Activated naive CD8-positive, alpha-beta T cell treated with anti-CD3 and anti-CD28 coated beads, Interleukin-2, amount 50 U/mL, for 16 hours (primary cell): ENCODE results near the gene KATNAL2.

Experiments
- DNase-seq: peaks from one replicate; pipeline ENCODE4 v3.0.0-alpha.2; 2020; ENCODE audit warnings: low read depth, low spot score

The KATNAL2 gene

DNA sequence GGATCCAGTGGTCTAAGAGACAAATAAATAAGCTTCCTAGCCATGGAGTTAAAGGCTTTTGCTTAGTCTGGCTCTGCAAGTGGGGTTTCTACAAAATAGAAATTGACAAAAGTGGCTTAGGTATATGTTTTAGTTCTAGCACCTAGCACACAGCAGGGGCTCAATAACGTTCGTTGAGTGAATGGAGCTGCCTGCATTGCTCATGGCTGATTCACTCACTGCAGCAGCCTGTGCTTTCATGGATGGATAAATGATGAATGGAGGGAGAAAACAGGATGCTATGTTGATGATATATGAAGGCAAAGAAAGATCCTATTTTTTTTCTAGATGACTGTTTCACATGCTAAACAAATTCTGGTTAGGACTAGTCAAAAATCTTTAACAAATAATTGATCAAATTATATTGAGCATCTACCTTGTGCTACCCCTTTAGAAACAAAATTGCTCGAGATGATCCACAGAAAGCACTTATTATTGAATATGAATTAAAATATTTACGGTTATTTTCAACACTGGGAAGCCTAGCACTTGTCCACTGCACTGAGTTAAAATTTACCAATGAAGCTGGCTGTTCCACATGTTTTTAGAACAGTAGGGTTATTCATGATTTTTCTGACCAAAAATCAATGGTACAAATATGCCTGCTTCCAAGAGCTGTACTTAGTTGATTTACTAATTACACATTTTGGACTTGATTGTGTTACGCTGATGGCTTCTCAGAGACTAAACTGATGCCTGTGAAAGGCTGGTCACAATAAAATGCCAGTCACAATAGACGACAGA, 193.3 kb downstream of the KATNAL2 start:
- no peak for DNase-seq

DNA sequence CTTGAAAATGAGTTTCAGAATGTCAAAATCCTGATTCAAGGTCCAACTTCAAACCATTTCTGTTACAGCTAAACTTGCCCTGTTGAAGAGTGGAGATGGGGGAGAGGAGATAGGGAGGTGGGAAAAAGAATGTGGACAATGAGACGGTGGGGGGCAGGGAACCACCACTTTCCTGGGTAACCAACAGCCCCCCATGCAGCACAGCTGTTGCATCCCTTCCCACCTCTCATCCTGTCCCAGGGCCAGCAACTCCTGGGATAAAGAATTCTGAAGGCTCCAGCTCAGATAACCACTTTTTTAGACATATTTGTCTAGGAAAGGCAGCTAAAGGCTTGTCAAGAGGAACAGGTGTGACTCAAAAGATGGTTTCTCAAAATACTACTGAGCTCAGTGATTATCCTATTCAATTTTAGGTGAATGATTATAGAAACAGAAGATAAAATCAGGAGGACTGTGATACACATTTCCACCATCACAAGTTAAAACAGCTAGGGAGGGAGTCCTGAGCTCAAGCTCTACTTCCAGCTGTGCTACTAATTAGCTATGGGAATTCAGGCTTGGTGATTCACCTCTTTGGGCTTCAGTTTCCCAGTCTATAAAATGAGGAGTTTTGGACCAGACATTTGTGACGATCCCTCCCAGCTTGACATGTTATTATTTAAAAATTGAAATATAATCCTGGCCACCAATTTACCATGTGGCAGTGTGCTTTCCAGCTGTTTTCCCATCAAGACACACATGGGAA, 196.6 kb downstream of the KATNAL2 start:
- no peak for DNase-seq

DNA sequence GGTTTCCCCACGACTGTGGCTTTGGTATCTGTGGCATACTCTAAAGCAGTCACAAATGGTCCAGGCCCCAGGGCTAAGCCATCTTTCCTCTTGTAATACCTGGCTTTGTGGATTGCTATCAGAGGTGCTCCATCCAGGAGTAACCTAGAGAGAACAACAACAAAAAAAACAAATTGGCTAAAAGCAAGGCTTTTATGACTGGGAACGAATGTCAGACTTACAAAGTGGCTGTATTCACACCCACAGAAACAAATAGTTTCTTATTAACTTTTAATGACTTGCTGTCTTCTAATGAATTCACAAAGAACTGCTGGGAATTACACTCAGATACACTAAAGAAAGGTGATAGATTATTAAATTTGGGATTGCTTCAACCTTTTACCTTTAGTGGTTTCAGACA, 197.8 kb downstream of the KATNAL2 start:
- DNase-seq: no peak

DNA sequence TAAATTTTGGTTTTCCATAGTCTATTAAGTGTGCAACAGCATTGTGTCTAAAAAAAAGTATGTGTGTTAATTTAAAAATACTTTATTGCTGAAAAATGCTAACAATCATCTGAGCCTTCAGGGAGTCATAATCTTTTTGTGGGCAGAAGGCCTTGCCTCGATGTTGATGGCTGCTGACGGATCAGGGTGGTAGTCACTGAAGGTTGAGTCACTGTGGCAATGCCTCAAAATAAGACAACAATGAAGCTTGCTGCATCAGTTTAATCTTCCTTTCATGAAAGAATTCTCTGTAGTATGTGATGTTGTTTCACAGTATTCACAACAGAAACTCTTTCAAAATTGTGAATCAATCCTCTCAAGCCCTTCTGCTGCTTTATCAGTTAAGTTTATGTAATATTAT, 201.6 kb downstream of the KATNAL2 start:
- DNase-seq: no peak

DNA sequence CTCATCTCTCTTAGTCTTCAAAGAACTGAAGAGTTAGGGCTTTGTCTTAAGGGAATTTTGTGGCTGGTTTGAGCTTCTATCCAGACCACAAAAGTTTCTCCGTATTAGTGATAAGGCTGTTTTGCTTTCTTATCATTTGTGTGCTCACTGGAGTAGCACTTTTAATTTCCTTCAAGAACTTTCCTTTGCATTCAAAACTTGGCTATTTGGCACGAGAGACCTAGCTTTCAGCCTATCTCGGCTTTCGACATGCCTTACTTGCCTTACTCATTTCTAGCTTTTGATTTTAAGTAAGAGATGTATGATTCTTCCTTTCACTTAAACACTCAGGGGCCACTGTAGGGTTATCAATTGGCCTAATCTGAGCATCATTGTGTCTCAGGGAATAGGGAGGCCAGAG, 203.0 kb downstream of the KATNAL2 start:
- no peak for DNase-seq

DNA sequence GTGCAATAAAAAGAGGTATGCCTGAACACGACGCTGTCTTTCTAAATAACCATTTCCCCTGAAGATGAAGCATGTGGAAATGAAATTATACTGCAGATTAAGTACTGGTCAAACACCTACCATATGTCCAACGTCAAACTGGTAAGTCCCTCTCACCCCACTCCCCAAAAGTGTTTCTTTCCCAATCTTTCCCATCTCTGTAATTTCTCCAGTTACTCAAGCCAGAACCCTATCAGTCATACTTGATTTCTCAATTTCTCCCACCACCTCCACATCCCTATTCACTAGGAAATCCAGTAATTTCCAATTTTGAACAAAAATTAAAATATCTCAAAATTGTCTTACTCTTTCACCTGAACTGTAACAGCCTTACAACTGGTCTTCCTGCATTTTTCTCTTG, 203.7 kb downstream of the KATNAL2 start:
- no peak for DNase-seq

DNA sequence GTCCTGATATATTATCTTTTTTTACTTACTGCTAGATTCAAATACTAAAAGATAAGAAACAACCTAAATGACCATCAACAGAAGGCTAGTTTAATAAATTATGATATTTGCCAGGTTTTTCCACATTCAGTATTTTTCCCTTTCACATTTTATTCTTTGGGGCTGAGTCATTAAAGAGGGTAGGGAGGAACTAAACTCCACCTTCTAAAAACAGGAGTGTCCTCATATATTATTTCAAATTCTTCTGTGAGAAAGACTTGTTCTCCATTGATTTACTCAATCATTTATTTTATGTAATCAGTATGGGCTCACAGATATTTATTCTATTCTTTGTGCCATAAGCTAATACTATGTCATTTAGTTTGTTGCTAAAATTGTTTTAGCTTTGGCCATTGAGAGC, 223.9 kb downstream of the KATNAL2 start:
- no peak for DNase-seq

DNA sequence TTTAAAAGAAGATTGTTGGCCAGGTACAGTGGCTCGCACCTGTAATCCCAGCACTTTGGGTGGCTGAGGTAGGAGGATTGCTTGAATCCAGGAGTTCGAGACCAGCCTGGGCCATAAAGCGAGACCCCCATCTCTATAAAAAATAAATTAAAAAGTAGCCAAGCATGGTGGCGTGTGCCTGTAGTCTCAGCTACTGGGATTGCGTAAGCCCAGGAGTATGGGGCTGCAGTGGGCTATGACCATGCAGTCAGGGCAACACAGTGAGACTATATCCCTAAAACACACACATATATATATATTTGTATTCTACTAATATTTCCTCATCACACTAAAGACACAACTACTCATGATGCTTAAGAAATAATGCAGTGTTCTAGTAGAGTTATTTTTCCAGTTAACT, 225.8 kb downstream of the KATNAL2 start:
- DNase-seq: no peak

DNA sequence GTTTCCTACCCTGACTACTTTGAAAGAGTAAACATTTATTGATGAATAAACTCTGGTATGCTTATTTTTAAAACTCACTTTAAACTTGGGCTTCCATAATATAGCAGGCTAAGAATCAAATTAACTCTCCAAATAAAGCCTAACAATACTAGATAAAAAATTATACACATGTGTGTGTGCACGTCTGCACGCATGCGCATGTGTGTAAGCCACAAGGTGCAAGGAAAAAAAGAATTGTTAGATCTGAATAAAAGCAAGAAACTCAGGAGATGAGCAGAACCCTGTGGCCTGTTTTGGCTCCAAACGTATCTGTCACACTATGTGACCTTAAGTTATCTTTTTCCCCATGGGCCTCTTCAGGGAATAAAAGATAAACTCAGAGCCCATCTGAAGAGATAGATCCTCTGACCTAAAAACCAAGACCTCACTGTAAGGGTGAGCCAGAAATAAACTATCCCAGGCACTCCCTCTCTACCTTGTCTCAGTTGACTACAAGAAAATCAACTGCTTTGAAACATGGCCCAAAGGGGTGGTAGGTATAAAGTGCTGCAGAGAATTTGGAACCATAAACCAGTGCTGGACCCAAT, 226.6 kb downstream of the KATNAL2 start:
- no peak for DNase-seq

DNA sequence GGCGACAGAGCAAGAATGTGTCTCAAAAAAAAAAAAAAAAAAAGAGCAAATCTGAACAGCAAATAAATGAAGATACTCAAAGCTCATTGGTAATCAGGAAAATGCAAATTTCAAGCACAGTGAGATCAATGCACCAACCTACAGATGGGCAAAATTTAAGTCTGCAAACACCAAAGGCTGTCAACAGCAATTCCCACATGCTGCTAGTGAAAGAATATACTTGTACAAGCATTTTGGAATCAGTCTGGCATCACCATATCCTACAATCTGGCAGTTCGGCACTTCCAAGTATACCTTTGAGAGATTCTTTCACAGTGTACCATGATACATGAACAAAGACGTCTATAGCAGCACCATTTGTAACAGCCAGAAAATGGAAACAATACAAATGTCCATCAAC, 228.8 kb downstream of the KATNAL2 start:
- no peak for DNase-seq

DNA sequence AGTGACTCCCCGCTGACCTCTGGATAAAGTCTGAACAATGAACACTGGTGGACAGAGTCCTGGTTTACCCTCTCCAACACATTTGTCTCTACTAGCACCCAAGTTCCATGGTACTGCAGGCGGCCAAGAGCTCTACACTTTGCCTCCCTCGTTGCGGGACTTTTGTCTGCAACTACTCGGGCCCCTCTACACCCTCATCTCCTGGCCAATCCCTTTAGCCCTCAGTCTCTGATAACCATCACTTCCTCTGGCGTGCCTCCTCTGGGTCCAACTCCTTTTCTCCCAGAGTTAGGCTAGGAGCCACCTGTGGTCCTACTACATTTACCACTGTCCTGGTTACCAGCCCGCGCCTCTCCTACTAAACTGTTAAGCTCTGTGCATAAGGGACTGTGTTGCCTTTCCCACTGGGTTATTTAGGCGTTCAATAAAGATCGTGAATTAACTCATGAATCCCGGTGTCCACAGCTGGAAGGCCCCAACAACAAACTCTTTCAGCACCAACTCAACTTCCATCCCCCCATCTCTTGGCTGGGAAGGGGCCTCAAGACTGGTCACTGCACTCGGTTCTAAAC, 232.1 kb downstream of the KATNAL2 start:
- DNase-seq: no peak

DNA sequence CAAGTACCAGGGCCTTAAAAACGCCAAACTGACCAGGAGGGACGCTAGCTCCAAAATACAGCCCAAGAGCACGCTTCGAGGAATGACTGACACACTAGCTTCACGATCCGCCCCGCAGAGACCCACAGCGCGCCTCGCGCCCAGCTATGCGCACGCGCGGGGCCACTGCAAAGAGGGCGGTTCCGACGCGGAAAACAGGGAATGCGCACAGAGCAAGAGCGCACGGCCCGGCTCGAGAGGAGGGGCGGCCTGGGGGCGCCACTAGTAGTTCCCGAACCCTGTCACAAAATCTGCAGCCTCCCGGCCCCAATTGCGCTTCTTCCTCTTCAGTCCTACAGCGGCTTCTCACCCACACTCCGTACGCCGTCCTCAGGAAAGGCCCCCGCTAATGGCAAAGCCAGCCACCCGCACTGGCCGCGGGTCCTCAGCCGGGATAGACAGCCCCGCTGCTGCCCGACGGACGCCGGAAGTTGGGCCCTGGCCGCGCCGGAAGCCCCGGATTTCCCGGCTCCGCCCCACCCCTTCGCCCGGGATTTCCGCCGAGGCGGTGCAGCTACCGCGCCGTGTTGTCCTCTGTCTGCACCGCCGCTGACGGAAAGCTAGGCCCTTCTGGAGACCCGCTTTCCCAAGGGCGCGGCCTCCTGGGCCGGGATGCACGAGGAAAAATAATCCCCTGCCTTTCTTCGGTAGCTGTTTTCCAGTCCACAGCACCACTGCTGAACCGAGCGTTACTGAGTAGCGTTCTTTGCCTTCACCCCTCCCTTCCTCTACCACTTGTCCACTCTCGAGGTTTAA, 232.8 kb downstream of the KATNAL2 start, which contains the start of gene HDHD2:
HDHD2 (minus strand) TSS at position 472 of the 795 bp plus-strand sequence. CDS start 14,061 bp downstream, outside the sequence.
- peak; percentile 58 for DNase-seq

DNA sequence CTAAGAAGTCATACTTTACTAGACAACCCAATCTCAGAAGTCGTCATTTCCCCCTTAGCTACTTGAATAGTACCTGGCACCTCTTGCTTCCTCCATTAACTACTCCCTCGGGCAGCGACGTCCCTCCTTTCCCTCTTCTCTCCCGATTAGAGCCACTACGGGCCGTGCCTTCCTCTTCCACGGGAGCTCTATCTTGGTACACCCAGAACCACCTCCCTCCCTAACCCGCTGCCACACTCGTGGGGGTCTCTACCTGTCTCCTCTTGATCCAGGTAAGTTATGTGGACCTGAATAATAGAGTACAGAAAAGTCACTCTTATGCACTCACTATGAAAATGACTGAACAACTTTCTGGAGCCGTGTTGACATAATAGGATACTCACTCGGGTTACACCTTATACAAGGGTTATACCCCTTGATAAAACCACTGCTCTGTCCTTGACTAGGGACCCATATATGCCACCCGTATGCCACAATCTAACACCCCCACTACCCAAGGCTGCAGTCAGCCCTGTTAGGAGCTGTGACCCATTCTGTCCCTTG, 233.5 kb downstream of the KATNAL2 start:
- DNase-seq: no peak

DNA sequence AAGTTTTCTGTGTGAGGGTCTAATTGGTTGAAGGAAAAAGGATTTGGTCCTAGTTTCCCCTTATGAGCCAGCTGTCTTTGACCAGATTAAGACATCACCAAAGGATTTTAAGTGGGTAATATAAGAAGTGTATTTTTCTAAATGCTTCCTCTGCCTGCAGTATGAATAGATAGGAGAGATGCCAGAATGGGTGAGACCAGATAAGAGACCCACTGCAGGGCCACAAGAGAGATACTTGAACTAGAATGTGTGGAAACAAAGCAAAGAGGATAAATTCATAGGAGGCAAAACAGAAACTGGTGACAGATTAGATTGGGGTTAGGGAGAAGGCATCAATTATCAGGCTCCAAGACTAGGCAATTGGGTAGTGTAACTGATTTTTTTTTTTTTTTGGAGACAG, 234.0 kb downstream of the KATNAL2 start:
- no peak for DNase-seq
